Activated naive CD8-positive, alpha-beta T cell (primary cell): Measurements from ENCODE around the gene E2F1.

Source experiments
- H3K27ac Mint-ChIP-seq: one replicate; pipeline ENCODE4 v1.8.0; 2021; ENCODE audit warnings: mixed read lengths
- H3K27me3 Mint-ChIP-seq: one replicate; pipeline ENCODE4 v1.8.0; 2021; ENCODE audit warnings: mixed read lengths
- H3K36me3 Mint-ChIP-seq: one replicate; pipeline ENCODE4 v1.8.0; 2021; ENCODE audit warnings: mixed read lengths
- H3K4me1 Mint-ChIP-seq: one replicate; pipeline ENCODE4 v1.8.0; 2021; ENCODE audit warnings: low read depth, mixed read lengths
- H3K4me3 Mint-ChIP-seq: one replicate; pipeline ENCODE4 v1.8.0; 2021; ENCODE audit warnings: mild to moderate bottlenecking, mixed read lengths
- H3K9me3 Mint-ChIP-seq: one replicate; pipeline ENCODE4 v1.8.0; 2021; ENCODE audit warnings: low read depth, mixed read lengths

E2F1 gene

GRCh38 chr20:33672426-33673113, 13.6 kb downstream of the E2F1 start:
- no peaks in the 10 kb centered on the region for H3K9me3 Mint-ChIP-seq
- H3K27me3 Mint-ChIP-seq: no peaks in the 10 kb centered on the region
- H3K36me3 Mint-ChIP-seq: no peaks in the 10 kb centered on the region
- H3K27ac Mint-ChIP-seq: no peak overlapping the region
- H3K4me3 Mint-ChIP-seq: peak overlapping the region; percentile 86
- peaks cover 21% of the 10 kb centered on the region for H3K4me1 Mint-ChIP-seq

GRCh38 chr20:33671573-33672288, 14.5 kb downstream of the E2F1 start:
- Mint-ChIP-seq H3K36me3 (no peaks in the 10 kb centered on the region), H3K4me1 (peaks cover 20% of the 10 kb centered on the region), H3K27me3 (no peaks in the 10 kb centered on the region), H3K9me3 (no peaks in the 10 kb centered on the region), H3K27ac (no peak overlapping the region), H3K4me3 (no peak overlapping the region)

GRCh38 chr20:33670715-33671499, 15.3 kb downstream of the E2F1 start:
- peaks cover 25% of the 10 kb centered on the region for H3K4me1 Mint-ChIP-seq

GRCh38 chr20:33669873-33670640, 16.1 kb downstream of the E2F1 start:
- peak overlapping the region; percentile 20 for H3K4me3 Mint-ChIP-seq
- H3K27ac Mint-ChIP-seq: peak overlapping the region; percentile 41
- no peaks in the 10 kb centered on the region for H3K36me3 Mint-ChIP-seq
- H3K9me3 Mint-ChIP-seq: no peaks in the 10 kb centered on the region
- H3K4me1 Mint-ChIP-seq: peaks cover 26% of the 10 kb centered on the region
- no peaks in the 10 kb centered on the region for H3K27me3 Mint-ChIP-seq

More at GRCh38 chr20:33670715-33671499, 15.3 kb downstream of the E2F1 start:
- Mint-ChIP-seq H3K36me3 (no peaks in the 10 kb centered on the region), H3K27me3 (no peaks in the 10 kb centered on the region), H3K9me3 (no peaks in the 10 kb centered on the region), H3K4me3 (peak overlapping the region; percentile 39), H3K27ac (peak overlapping the region; percentile 3)

- H3K4me1 Mint-ChIP-seq: peaks cover 31% of the 10 kb centered on the region
- no peaks in the 10 kb centered on the region for H3K27me3 Mint-ChIP-seq
- H3K4me3 Mint-ChIP-seq: peak overlapping the region; percentile 44
- H3K36me3 Mint-ChIP-seq: no peaks in the 10 kb centered on the region
- no peaks in the 10 kb centered on the region for H3K9me3 Mint-ChIP-seq
- peak overlapping the region; percentile 41 for H3K27ac Mint-ChIP-seq
These were observed 17.0 kb downstream of the E2F1 start for GRCh38 chr20:33669224-33669623.

GRCh38 chr20:33668466-33669155, 17.6 kb downstream of the E2F1 start:
- peak overlapping the region; percentile 82 for H3K4me3 Mint-ChIP-seq
- no peaks in the 10 kb centered on the region for H3K27me3 Mint-ChIP-seq
- H3K27ac Mint-ChIP-seq: no peak overlapping the region
- H3K36me3 Mint-ChIP-seq: no peaks in the 10 kb centered on the region
- peaks cover 29% of the 10 kb centered on the region for H3K4me1 Mint-ChIP-seq
- H3K9me3 Mint-ChIP-seq: no peaks in the 10 kb centered on the region

GRCh38 chr20:33667676-33668465, 18.3 kb downstream of the E2F1 start:
- H3K4me3 Mint-ChIP-seq: peak overlapping the region; percentile 82
- no peaks in the 10 kb centered on the region for H3K27me3 Mint-ChIP-seq
- H3K27ac Mint-ChIP-seq: peak overlapping the region; percentile 64
- H3K4me1 Mint-ChIP-seq: peaks cover 25% of the 10 kb centered on the region
- no peaks in the 10 kb centered on the region for H3K36me3 Mint-ChIP-seq
- no peaks in the 10 kb centered on the region for H3K9me3 Mint-ChIP-seq

GRCh38 chr20:33667245-33667675, 18.9 kb downstream of the E2F1 start:
- H3K9me3 Mint-ChIP-seq: no peaks in the 10 kb centered on the region
- H3K27ac Mint-ChIP-seq: peak overlapping the region; percentile 64
- H3K36me3 Mint-ChIP-seq: no peaks in the 10 kb centered on the region
- H3K27me3 Mint-ChIP-seq: no peaks in the 10 kb centered on the region
- H3K4me3 Mint-ChIP-seq: peak overlapping the region; percentile 82
- peaks cover 26% of the 10 kb centered on the region for H3K4me1 Mint-ChIP-seq

- Mint-ChIP-seq H3K4me1 (peaks cover 26% of the 10 kb centered on the region), H3K27ac (peak within 1 kb of the TSS; percentile 89), H3K4me3 (peak within 1 kb of the TSS; percentile 94), H3K36me3 (no peaks in the 10 kb centered on the region), H3K9me3 (no peaks in the 10 kb centered on the region), H3K27me3 (no peaks in the 10 kb centered on the region)
These were observed 19.6 kb downstream of the E2F1 start, which contains the start of gene ACTL10 for GRCh38 chr20:33666293-33667244. TSS of gene ACTL10 (plus strand) at chr20:33666943. CDS start at chr20:33667498, 555 bp downstream.

GRCh38 chr20:33664762-33665144, 21.4 kb downstream of the E2F1 start:
- H3K4me1 Mint-ChIP-seq: peaks cover 26% of the 10 kb centered on the region
- H3K27me3 Mint-ChIP-seq: no peaks in the 10 kb centered on the region
- peak overlapping the region; percentile 84 for H3K4me3 Mint-ChIP-seq
- H3K36me3 Mint-ChIP-seq: no peaks in the 10 kb centered on the region
- no peaks in the 10 kb centered on the region for H3K9me3 Mint-ChIP-seq
- peak overlapping the region; percentile 86 for H3K27ac Mint-ChIP-seq

GRCh38 chr20:33664085-33664761, 22.0 kb downstream of the E2F1 start:
- H3K4me1 Mint-ChIP-seq: peaks cover 26% of the 10 kb centered on the region
- no peaks in the 10 kb centered on the region for H3K36me3 Mint-ChIP-seq
- H3K4me3 Mint-ChIP-seq: peak overlapping the region; percentile 84
- peak overlapping the region; percentile 86 for H3K27ac Mint-ChIP-seq
- H3K9me3 Mint-ChIP-seq: no peaks in the 10 kb centered on the region
- no peaks in the 10 kb centered on the region for H3K27me3 Mint-ChIP-seq
